B cell (primary cell): ENCODE data around the gene PAX2.

Experiments
- EZH2 ChIP-seq: IDR thresholded peaks from 2 replicates; pipeline ENCODE4 v1.6.1; 2012; ENCODE audit warnings: borderline replicate concordance, low read depth, mild to moderate bottlenecking, moderate library complexity, low read length; ENCODE audit not compliant: insufficient read depth, poor library complexity, severe bottlenecking
- TF ChIP-seq, protein P1 (sequence below): fragments of 200-600 bp; IDR thresholded peaks from one replicate; pipeline ENCODE4 v1.8.0; 2022; ENCODE audit warnings: antibody characterized with exemption, mild to moderate bottlenecking

- TF ChIP-seq, protein P1, sequence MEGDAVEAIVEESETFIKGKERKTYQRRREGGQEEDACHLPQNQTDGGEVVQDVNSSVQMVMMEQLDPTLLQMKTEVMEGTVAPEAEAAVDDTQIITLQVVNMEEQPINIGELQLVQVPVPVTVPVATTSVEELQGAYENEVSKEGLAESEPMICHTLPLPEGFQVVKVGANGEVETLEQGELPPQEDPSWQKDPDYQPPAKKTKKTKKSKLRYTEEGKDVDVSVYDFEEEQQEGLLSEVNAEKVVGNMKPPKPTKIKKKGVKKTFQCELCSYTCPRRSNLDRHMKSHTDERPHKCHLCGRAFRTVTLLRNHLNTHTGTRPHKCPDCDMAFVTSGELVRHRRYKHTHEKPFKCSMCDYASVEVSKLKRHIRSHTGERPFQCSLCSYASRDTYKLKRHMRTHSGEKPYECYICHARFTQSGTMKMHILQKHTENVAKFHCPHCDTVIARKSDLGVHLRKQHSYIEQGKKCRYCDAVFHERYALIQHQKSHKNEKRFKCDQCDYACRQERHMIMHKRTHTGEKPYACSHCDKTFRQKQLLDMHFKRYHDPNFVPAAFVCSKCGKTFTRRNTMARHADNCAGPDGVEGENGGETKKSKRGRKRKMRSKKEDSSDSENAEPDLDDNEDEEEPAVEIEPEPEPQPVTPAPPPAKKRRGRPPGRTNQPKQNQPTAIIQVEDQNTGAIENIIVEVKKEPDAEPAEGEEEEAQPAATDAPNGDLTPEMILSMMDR = no peak
- no peak for TF ChIP-seq EZH2
Observed at GRCh38 chr10:100817268-100817839, 72.0 kb downstream of the PAX2 start.
